KOPT-K1 (cell line): ENCODE results near the gene SLC6A2.

Source experiments
- H3K27ac ChIP-seq: fragments of 200-600 bp; sonication (generic); 2 replicates; pipeline ENCODE4 v1.5.1; 2016; ENCODE audit warnings: antibody characterized with exemption, mild to moderate bottlenecking, low read depth, low read length; ENCODE audit not compliant: poor library complexity, severe bottlenecking
- H3K36me3 ChIP-seq: fragments of 200-600 bp; sonication (generic); 2 replicates; pipeline ENCODE4 v1.5.1; 2017; ENCODE audit warnings: antibody characterized with exemption, mild to moderate bottlenecking, low read length, moderate library complexity; ENCODE audit not compliant: insufficient read depth
- H3K9me3 ChIP-seq: fragments of 200-600 bp; sonication (generic); 2 replicates; pipeline ENCODE4 v1.5.1; 2017; ENCODE audit warnings: antibody characterized with exemption, low read length, mild to moderate bottlenecking; ENCODE audit not compliant: insufficient read depth, poor library complexity, severe bottlenecking

Gene SLC6A2

GRCh38 chr16:55660828-55661227, 5.0 kb downstream of the SLC6A2 start:
- H3K27ac ChIP-seq, result no peak overlapping the region
- no peaks in the 10 kb centered on the region for H3K9me3 ChIP-seq
- no peaks in the 10 kb centered on the region for H3K36me3 ChIP-seq

GRCh38 chr16:55661941-55662643, 6.3 kb downstream of the SLC6A2 start:
- Histone ChIP-seq H3K27ac (no peak overlapping the region), H3K9me3 (no peaks in the 10 kb centered on the region), H3K36me3 (no peaks in the 10 kb centered on the region)

GRCh38 chr16:55662644-55663031, 6.8 kb downstream of the SLC6A2 start:
- H3K9me3 ChIP-seq, result no peaks in the 10 kb centered on the region
- H3K27ac ChIP-seq, result no peak overlapping the region
- no peaks in the 10 kb centered on the region for H3K36me3 ChIP-seq

GRCh38 chr16:55663225-55663624, 7.4 kb downstream of the SLC6A2 start:
- no peak overlapping the region for H3K27ac ChIP-seq
- no peaks in the 10 kb centered on the region for H3K36me3 ChIP-seq
- no peaks in the 10 kb centered on the region for H3K9me3 ChIP-seq

- Histone ChIP-seq H3K9me3 (no peaks in the 10 kb centered on the region), H3K27ac (no peak overlapping the region), H3K36me3 (no peaks in the 10 kb centered on the region)
Measured at GRCh38 chr16:55663765-55664677, 8.2 kb downstream of the SLC6A2 start.

GRCh38 chr16:55664786-55665407, 9.1 kb downstream of the SLC6A2 start:
- Histone ChIP-seq H3K36me3 (no peaks in the 10 kb centered on the region), H3K9me3 (no peaks in the 10 kb centered on the region), H3K27ac (no peak overlapping the region)

GRCh38 chr16:55665511-55665910, 9.7 kb downstream of the SLC6A2 start:
- H3K9me3 ChIP-seq, result no peaks in the 10 kb centered on the region
- no peak overlapping the region for H3K27ac ChIP-seq
- no peaks in the 10 kb centered on the region for H3K36me3 ChIP-seq

GRCh38 chr16:55666012-55666411, 10.2 kb downstream of the SLC6A2 start:
- H3K27ac ChIP-seq, result no peak overlapping the region
- no peaks in the 10 kb centered on the region for H3K9me3 ChIP-seq
- no peaks in the 10 kb centered on the region for H3K36me3 ChIP-seq

- Histone ChIP-seq H3K9me3 (no peaks in the 10 kb centered on the region), H3K36me3 (no peaks in the 10 kb centered on the region), H3K27ac (no peak overlapping the region)
Measured at GRCh38 chr16:55667753-55668152, 12.0 kb downstream of the SLC6A2 start.

- H3K36me3 ChIP-seq, result no peaks in the 10 kb centered on the region
- no peaks in the 10 kb centered on the region for H3K9me3 ChIP-seq
- no peak overlapping the region for H3K27ac ChIP-seq
Measured at GRCh38 chr16:55668340-55669281, 12.8 kb downstream of the SLC6A2 start.

- H3K27ac ChIP-seq, result no peak overlapping the region
- H3K9me3 ChIP-seq, result no peaks in the 10 kb centered on the region
- H3K36me3 ChIP-seq, result no peaks in the 10 kb centered on the region
Measured at GRCh38 chr16:55671206-55671973, 15.6 kb downstream of the SLC6A2 start.

GRCh38 chr16:55671974-55672280, 16.1 kb downstream of the SLC6A2 start:
- Histone ChIP-seq H3K9me3 (no peaks in the 10 kb centered on the region), H3K36me3 (no peaks in the 10 kb centered on the region), H3K27ac (no peak overlapping the region)

GRCh38 chr16:55672471-55672870, 16.7 kb downstream of the SLC6A2 start:
- Histone ChIP-seq H3K36me3 (no peaks in the 10 kb centered on the region), H3K9me3 (no peaks in the 10 kb centered on the region), H3K27ac (no peak overlapping the region)

- Histone ChIP-seq H3K27ac (no peak overlapping the region), H3K36me3 (no peaks in the 10 kb centered on the region), H3K9me3 (no peaks in the 10 kb centered on the region)
Measured at GRCh38 chr16:55678161-55678821, 22.5 kb downstream of the SLC6A2 start.
